Mesothelial cell of epicardium (in vitro differentiated cells): Measurements from ENCODE around the gene WNT3A. TPM values are rescaled to one million over a fixed set of nuclear protein-coding genes. Genes with fewer than 3 reads are reported as not detected.
"Not testable (repeated sequence)": the region's sequence is repeated elsewhere in the genome, so short reads cannot be mapped to it uniquely, and the experiment has no call there.

ENCODE experiments used
- DNase-seq, 2 experiments: peaks; one replicate each; pipeline ENCODE4 v3.0.0; 2021; ENCODE audit warnings: low spot score in 2 of 2; ENCODE audit not compliant: unreplicated experiment in 2 of 2
- H3K27ac Mint-ChIP-seq: 2 replicates; pipeline ENCODE4 v1.8.0; 2021; ENCODE audit warnings: mixed read lengths
- H3K27me3 Mint-ChIP-seq: 2 replicates; pipeline ENCODE4 v1.8.0; 2021; ENCODE audit warnings: low read depth, mixed read lengths
- H3K36me3 Mint-ChIP-seq: 2 replicates; pipeline ENCODE4 v1.8.0; 2021; ENCODE audit warnings: mixed read lengths
- H3K4me1 Mint-ChIP-seq: 2 replicates; pipeline ENCODE4 v1.8.0; 2021; ENCODE audit warnings: mixed read lengths
- H3K4me3 Mint-ChIP-seq: 2 replicates; pipeline ENCODE4 v1.8.0; 2021; ENCODE audit warnings: mild to moderate bottlenecking, moderate library complexity, mixed read lengths
- H3K9me3 Mint-ChIP-seq: 2 replicates; pipeline ENCODE4 v1.8.0; 2021; ENCODE audit warnings: mixed read lengths
- CTCF ChIP-seq: fragments of 200-600 bp; sonication (generic); IDR thresholded peaks from one replicate; pipeline ENCODE4 v1.5.0; 2021; ENCODE audit warnings: antibody characterized with exemption; ENCODE audit not compliant: unreplicated experiment
- total RNA-seq: library from RNA; stranded (reverse); gene quantifications from 3 replicates; pipeline ENCODE4 v1.2.1, GENCODE V29; 2021

Gene WNT3A
- total RNA-seq, 1 donor from 2014 or later = 0.16 TPM

GRCh38 chr1:227971643-227972282 is 35.0 kb upstream of the WNT3A start:
- H3K36me3 Mint-ChIP-seq, DNase-seq, H3K9me3 Mint-ChIP-seq, H3K27me3 Mint-ChIP-seq, H3K27ac Mint-ChIP-seq, H3K4me1 Mint-ChIP-seq, H3K4me3 Mint-ChIP-seq: not testable (repeated sequence)

- H3K36me3 Mint-ChIP-seq, H3K27ac Mint-ChIP-seq, H3K27me3 Mint-ChIP-seq, DNase-seq, H3K4me1 Mint-ChIP-seq, H3K9me3 Mint-ChIP-seq, H3K4me3 Mint-ChIP-seq: not testable (repeated sequence)
These were observed 34.5 kb upstream of the WNT3A start for GRCh38 chr1:227972283-227972679.

GRCh38 chr1:227972843-227973374 is 33.9 kb upstream of the WNT3A start:
- not testable (repeated sequence) for H3K4me1 Mint-ChIP-seq, H3K27ac Mint-ChIP-seq, H3K27me3 Mint-ChIP-seq, H3K9me3 Mint-ChIP-seq, H3K4me3 Mint-ChIP-seq, DNase-seq, H3K36me3 Mint-ChIP-seq

GRCh38 chr1:227973724-227974288 is 33.0 kb upstream of the WNT3A start:
- not testable (repeated sequence) for H3K4me1 Mint-ChIP-seq, H3K9me3 Mint-ChIP-seq, H3K27ac Mint-ChIP-seq, DNase-seq, H3K4me3 Mint-ChIP-seq, H3K27me3 Mint-ChIP-seq, H3K36me3 Mint-ChIP-seq

- H3K36me3 Mint-ChIP-seq, H3K27me3 Mint-ChIP-seq, H3K27ac Mint-ChIP-seq, H3K9me3 Mint-ChIP-seq, H3K4me3 Mint-ChIP-seq, DNase-seq, H3K4me1 Mint-ChIP-seq: not testable (repeated sequence)
These were observed 31.1 kb upstream of the WNT3A start for GRCh38 chr1:227975583-227976283.

- H3K4me1 Mint-ChIP-seq = no peaks in the 10 kb centered on the region
- peaks cover 45% of the 10 kb centered on the region for H3K27me3 Mint-ChIP-seq
- no peak overlapping the region for H3K27ac Mint-ChIP-seq
- DNase-seq = no peak
- no peaks in the 10 kb centered on the region for H3K36me3 Mint-ChIP-seq
- H3K9me3 Mint-ChIP-seq = peaks cover 14% of the 10 kb centered on the region
- H3K4me3 Mint-ChIP-seq = no peak overlapping the region
- TF ChIP-seq CTCF = no peak
These were observed 19.6 kb upstream of the WNT3A start for GRCh38 chr1:227987181-227987580.

GRCh38 chr1:227994632-227995300 is 12.0 kb upstream of the WNT3A start:
- peaks cover 28% of the 10 kb centered on the region for H3K9me3 Mint-ChIP-seq
- peaks cover 50% of the 10 kb centered on the region for H3K27me3 Mint-ChIP-seq
- H3K4me1 Mint-ChIP-seq = no peaks in the 10 kb centered on the region
- DNase-seq = no peak
- TF ChIP-seq CTCF = no peak
- no peak overlapping the region for H3K4me3 Mint-ChIP-seq
- H3K36me3 Mint-ChIP-seq = no peaks in the 10 kb centered on the region
- H3K27ac Mint-ChIP-seq = no peak overlapping the region
